ENCODE data around the gene AMIGO3.
A peak's percentile ranks its signal among the peaks of the same experiment; 100 is the strongest.

The AMIGO3 gene

GRCh38 chr3:49704629-49705028 is 14.9 kb downstream of the AMIGO3 start:
- TF ChIP-seq CTCF (IDR thresholded peaks at IDR 0.05) = no peak

GRCh38 chr3:49703956-49704355 is 15.5 kb downstream of the AMIGO3 start:
- no peak for TF ChIP-seq CTCF (IDR thresholded peaks at IDR 0.05)

GRCh38 chr3:49703443-49703927 is 16.0 kb downstream of the AMIGO3 start:
- TF ChIP-seq CTCF (IDR thresholded peaks at IDR 0.05) = peak; percentile 90

GRCh38 chr3:49702672-49703071 is 16.8 kb downstream of the AMIGO3 start:
- TF ChIP-seq CTCF (IDR thresholded peaks at IDR 0.05) = no peak

GRCh38 chr3:49701388-49702077 is 18.0 kb downstream of the AMIGO3 start:
- TF ChIP-seq CTCF (IDR thresholded peaks at IDR 0.05) = peak; percentile 52

- TF ChIP-seq CTCF (IDR thresholded peaks at IDR 0.05) = no peak
Observed at GRCh38 chr3:49700453-49701128, 18.9 kb downstream of the AMIGO3 start.

- no peak for TF ChIP-seq CTCF (IDR thresholded peaks at IDR 0.05)
Observed at GRCh38 chr3:49700014-49700413, 19.5 kb downstream of the AMIGO3 start.
